WERI-Rb-1 (cell line): ENCODE data around the gene SH3RF2.
"Not testable (repeated sequence)": the region's sequence is repeated elsewhere in the genome, so short reads cannot be mapped to it uniquely, and the experiment has no call there.

ENCODE experiments used
- DNase-seq: peaks from one replicate; pipeline ENCODE4 v3.0.0-alpha.2; 2020
- H3K27ac ChIP-seq: fragments of 250-450 bp; sonication (Bioruptor Pico); 2 replicates; pipeline ENCODE4 v1.5.1; 2020; ENCODE audit warnings: mild to moderate bottlenecking, moderate library complexity
- H3K27me3 ChIP-seq: fragments of 250-450 bp; sonication (Bioruptor Pico); 2 replicates; pipeline ENCODE4 v1.5.1; 2021; ENCODE audit warnings: mild to moderate bottlenecking, low read depth, moderate library complexity; ENCODE audit not compliant: insufficient read depth, severe bottlenecking
- H3K36me3 ChIP-seq: fragments of 250-450 bp; sonication (Bioruptor Pico); 2 replicates; pipeline ENCODE4 v1.5.1; 2020; ENCODE audit warnings: mild to moderate bottlenecking, moderate library complexity
- H3K4me3 ChIP-seq: 2 replicates; pipeline ENCODE4 v1.5.1; 2011; ENCODE audit warnings: low read depth, mild to moderate bottlenecking, control low read depth, low read length
- H3K9me3 ChIP-seq: fragments of 250-450 bp; sonication (Bioruptor Pico); 2 replicates; pipeline ENCODE4 v1.5.1; 2021; ENCODE audit warnings: mild to moderate bottlenecking, moderate library complexity; ENCODE audit not compliant: severe bottlenecking
- TF ChIP-seq, protein P1 (sequence below): IDR thresholded peaks from 2 replicates; pipeline ENCODE4 v1.5.1; 2011; ENCODE audit warnings: low read depth, mild to moderate bottlenecking, control low read depth, inconsistent platforms, low read length

SH3RF2 gene

DNA sequence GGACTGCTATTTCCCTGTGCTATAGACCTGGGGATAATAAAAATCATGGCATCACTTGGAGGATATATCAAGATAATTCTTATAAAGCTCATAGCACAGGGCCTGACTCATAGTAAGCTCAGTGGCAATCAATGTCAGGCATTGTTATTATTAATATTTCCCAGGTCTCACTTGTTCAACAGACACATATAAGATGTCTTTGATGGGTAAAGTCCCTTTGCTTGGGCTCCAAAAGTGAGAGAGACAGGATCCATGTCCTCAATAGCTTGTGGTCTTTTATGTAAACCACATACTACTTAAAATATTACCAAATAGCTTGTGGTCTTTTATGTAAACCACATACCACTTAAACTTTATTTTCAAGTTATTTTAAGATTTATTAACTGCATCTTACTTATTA, 11.2 kb downstream of the SH3RF2 start:
- no peaks in the 10 kb centered on the region for H3K9me3 ChIP-seq
- DNase-seq: no peak
- H3K4me3 ChIP-seq: no peak overlapping the region
- no peak overlapping the region for H3K27ac ChIP-seq
- H3K27me3 ChIP-seq: no peaks in the 10 kb centered on the region
- TF ChIP-seq, protein P1, sequence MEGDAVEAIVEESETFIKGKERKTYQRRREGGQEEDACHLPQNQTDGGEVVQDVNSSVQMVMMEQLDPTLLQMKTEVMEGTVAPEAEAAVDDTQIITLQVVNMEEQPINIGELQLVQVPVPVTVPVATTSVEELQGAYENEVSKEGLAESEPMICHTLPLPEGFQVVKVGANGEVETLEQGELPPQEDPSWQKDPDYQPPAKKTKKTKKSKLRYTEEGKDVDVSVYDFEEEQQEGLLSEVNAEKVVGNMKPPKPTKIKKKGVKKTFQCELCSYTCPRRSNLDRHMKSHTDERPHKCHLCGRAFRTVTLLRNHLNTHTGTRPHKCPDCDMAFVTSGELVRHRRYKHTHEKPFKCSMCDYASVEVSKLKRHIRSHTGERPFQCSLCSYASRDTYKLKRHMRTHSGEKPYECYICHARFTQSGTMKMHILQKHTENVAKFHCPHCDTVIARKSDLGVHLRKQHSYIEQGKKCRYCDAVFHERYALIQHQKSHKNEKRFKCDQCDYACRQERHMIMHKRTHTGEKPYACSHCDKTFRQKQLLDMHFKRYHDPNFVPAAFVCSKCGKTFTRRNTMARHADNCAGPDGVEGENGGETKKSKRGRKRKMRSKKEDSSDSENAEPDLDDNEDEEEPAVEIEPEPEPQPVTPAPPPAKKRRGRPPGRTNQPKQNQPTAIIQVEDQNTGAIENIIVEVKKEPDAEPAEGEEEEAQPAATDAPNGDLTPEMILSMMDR: no peak
- no peaks in the 10 kb centered on the region for H3K36me3 ChIP-seq

DNA sequence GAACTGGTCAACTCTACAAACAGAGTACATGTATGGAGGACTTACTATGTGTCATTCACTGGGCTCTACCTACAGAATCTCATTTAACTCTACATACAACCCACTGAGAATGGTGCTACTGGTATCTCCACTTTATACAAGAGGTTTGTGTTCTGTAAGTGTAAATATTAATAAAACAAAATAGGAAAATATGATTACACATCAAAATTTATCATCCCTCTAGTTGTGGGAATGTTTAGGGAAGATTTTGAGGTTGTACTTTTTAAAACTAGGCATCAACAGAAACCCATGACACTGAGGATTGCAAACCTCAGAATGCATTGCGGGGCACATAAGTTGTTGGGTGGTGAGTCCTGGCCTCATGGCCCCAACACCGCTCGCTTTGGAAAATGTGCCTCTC, 11.7 kb downstream of the SH3RF2 start:
- TF ChIP-seq, protein P1: no peak
- H3K27me3 ChIP-seq: no peaks in the 10 kb centered on the region
- H3K9me3 ChIP-seq: no peaks in the 10 kb centered on the region
- H3K36me3 ChIP-seq: no peaks in the 10 kb centered on the region
- H3K4me3 ChIP-seq: no peak overlapping the region
- no peak overlapping the region for H3K27ac ChIP-seq
- no peak for DNase-seq

DNA sequence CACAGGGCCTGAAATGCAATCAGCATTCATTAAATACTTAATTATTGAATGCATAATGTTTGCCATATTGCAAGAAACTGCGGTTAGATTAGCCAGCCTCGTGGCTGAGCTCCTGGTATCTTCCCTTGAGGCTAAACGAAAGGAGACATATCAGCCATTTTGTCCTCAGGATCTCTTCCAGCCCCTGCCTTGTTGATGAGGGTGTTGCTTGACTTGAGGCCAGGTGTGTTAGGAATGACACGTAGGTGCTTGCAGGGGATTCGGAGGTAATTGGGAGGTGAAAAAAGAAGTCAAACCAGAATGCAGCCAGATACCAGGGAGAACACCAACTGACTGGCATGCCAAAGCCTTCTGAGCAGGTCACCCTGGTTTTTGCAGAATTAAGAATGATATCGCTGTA, 12.5 kb downstream of the SH3RF2 start:
- Histone ChIP-seq H3K27ac (no peak overlapping the region), H3K36me3 (no peaks in the 10 kb centered on the region), H3K4me3 (no peak overlapping the region), H3K27me3 (no peaks in the 10 kb centered on the region), H3K9me3 (no peaks in the 10 kb centered on the region)
- no peak for DNase-seq
- TF ChIP-seq, protein P1: no peak

DNA sequence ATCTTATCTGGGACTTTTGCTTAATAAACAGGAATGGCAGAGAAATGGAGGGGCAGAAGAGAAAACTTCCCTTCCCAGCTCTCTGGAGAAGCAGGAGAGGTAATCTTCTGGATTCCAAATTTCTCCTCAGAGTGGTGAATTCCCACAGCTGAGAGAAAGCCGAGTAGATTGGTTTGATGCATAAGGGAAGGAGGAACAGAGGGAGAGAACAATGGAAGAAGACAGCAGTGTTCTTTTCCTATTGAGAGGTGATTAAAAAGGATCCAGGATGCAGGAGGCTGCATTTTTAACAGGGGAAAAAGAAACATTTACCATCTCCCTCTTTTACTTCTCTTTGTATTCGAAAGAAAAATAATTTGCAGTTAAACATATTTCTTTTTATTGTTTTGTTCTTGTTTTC, 13.1 kb downstream of the SH3RF2 start:
- H3K4me3 ChIP-seq: no peak overlapping the region
- TF ChIP-seq, protein P1: no peak
- H3K27ac ChIP-seq: no peak overlapping the region
- no peaks in the 10 kb centered on the region for H3K36me3 ChIP-seq
- no peak for DNase-seq
- no peaks in the 10 kb centered on the region for H3K27me3 ChIP-seq
- no peaks in the 10 kb centered on the region for H3K9me3 ChIP-seq

DNA sequence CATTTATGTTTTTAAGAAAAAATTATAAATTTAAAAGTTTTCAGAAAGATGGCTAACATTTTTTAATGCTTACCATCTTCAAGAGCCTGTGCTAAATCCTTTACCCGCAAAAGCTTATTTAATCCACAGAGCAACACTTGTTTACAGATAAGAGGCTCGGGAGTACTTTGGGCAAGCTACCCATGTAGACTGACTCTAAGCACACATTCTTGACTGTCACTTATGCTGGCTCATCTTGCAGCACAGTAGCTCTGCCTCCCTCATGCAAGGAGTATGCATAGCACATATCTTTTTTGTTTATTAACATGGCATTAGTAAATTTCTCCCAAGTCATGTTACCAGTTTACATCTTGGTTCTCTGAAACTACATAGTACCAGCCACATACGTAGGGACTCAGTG, 14.7 kb downstream of the SH3RF2 start:
- TF ChIP-seq, protein P1: no peak
- Histone ChIP-seq H3K27ac (no peak overlapping the region), H3K4me3 (no peak overlapping the region), H3K27me3 (no peaks in the 10 kb centered on the region), H3K9me3 (no peaks in the 10 kb centered on the region), H3K36me3 (no peaks in the 10 kb centered on the region)
- DNase-seq: no peak

DNA sequence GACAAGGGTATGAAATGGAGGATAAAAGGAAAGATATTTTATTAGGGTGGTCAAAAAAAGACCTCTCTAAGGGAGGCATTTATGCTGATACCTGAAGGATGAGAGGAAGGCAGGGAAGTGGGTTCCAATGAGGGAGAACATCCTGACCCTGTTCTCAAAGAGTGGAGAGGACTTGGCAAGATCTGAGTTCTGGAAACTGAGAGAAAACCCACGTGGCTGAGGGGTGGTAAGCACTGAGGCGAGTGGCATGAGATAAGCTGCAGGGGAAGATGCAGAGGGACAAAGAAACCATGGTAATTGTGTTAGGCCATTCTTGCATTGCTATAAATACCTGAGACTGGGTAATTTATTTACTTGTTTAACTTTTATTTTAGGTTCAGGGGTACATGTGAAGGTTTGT, 16.8 kb downstream of the SH3RF2 start:
- Histone ChIP-seq H3K9me3 (no peaks in the 10 kb centered on the region), H3K4me3 (no peak overlapping the region), H3K36me3 (no peaks in the 10 kb centered on the region), H3K27me3 (no peaks in the 10 kb centered on the region), H3K27ac (no peak overlapping the region)
- DNase-seq: no peak
- TF ChIP-seq, protein P1: no peak

DNA sequence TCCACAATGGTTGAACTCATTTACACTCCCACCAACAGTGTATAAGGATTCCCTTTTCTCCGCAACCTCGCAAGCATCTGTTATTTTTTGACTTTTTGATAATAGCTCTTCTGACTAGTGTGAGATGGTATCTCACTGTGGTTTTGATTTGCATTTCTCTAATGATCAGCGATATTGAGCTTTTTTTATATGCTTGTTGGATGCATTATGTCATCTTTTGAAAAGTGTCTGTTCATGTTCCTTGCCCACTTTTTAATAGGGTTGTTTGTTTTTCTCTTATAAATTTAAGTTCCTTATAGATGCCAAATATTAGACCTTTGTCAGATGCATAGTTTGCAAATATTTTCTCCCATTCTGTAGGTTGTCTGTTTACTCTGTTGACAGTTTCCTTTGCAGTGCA, 17.8 kb downstream of the SH3RF2 start:
- H3K36me3 ChIP-seq, DNase-seq, H3K27ac ChIP-seq, H3K9me3 ChIP-seq, H3K4me3 ChIP-seq, H3K27me3 ChIP-seq: not testable (repeated sequence)
